GM23338 (cell line): Measurements from ENCODE around the gene CEACAM16. TPM values are rescaled to one million over a fixed set of nuclear protein-coding genes. Genes with fewer than 3 reads are reported as not detected.

ENCODE experiments used
- ATAC-seq: fragments of 200-7000 bp; cut with Tn5 transposase; 3 replicates; pipeline ENCODE4 v1.9.1; 2020
- DNase-seq: peaks from one replicate; pipeline ENCODE4 v3.0.0-alpha.2; 2015; ENCODE audit warnings: low spot score
- H2AFZ ChIP-seq: fragments of 200-600 bp; sonication (generic); 2 replicates; pipeline ENCODE4 v1.8.0; 2016; ENCODE audit warnings: antibody characterized with exemption, mild to moderate bottlenecking, moderate library complexity
- H3F3A ChIP-seq: fragments of 200-600 bp; sonication (generic); replicated peaks from 2 replicates; pipeline ENCODE4 v1.8.0; 2017; ENCODE audit warnings: antibody characterized with exemption, mixed run types, low read depth
- H3K27ac ChIP-seq: fragments of 200-600 bp; sonication (generic); 2 replicates; pipeline ENCODE4 v1.6.1; 2016; ENCODE audit warnings: low read depth
- H3K27me3 ChIP-seq: fragments of 200-600 bp; sonication (generic); 2 replicates; pipeline ENCODE4 v1.8.0; 2016; ENCODE audit warnings: mild to moderate bottlenecking, mixed run types, moderate library complexity; ENCODE audit not compliant: insufficient read depth
- H3K36me3 ChIP-seq: fragments of 200-600 bp; sonication (generic); 2 replicates; pipeline ENCODE4 v1.8.0; 2016; ENCODE audit warnings: mild to moderate bottlenecking; ENCODE audit not compliant: insufficient read depth
- H3K4me1 ChIP-seq: fragments of 200-600 bp; sonication (generic); 2 replicates; pipeline ENCODE4 v1.8.0; 2016; ENCODE audit warnings: mild to moderate bottlenecking, moderate library complexity; ENCODE audit not compliant: insufficient read depth
- H3K4me2 ChIP-seq: fragments of 200-600 bp; sonication (generic); 2 replicates; pipeline ENCODE4 v1.7.1; 2017; ENCODE audit warnings: mixed run types
- H3K4me3 ChIP-seq: fragments of 200-600 bp; sonication (generic); 2 replicates; pipeline ENCODE4 v1.6.1; 2016; ENCODE audit warnings: mixed run types
- H3K79me2 ChIP-seq: fragments of 200-600 bp; sonication (generic); replicated peaks from 2 replicates; pipeline ENCODE4 v1.8.0; 2017; ENCODE audit warnings: mild to moderate bottlenecking; ENCODE audit not compliant: insufficient read depth
- H3K9me2 ChIP-seq: fragments of 200-600 bp; sonication (generic); 2 replicates; pipeline ENCODE4 v1.8.0; 2017; ENCODE audit not compliant: insufficient read depth
- H4K20me1 ChIP-seq: fragments of 200-600 bp; sonication (generic); replicated peaks from 2 replicates; pipeline ENCODE4 v1.8.0; 2017; ENCODE audit warnings: mild to moderate bottlenecking; ENCODE audit not compliant: insufficient read depth
- H3K27ac Mint-ChIP-seq: 2 replicates; pipeline ENCODE4 v1.8.0; 2020; ENCODE audit warnings: inconsistent platforms, mild to moderate bottlenecking, moderate library complexity, mixed read lengths
- H3K27me3 Mint-ChIP-seq: 3 replicates; pipeline ENCODE4 v1.8.0; 2022; ENCODE audit warnings: low read depth, mild to moderate bottlenecking, moderate library complexity, mixed read lengths, inconsistent platforms; ENCODE audit not compliant: insufficient read depth, poor library complexity
- H3K36me3 Mint-ChIP-seq: 3 replicates; pipeline ENCODE4 v1.8.0; 2021; ENCODE audit warnings: low read depth, mild to moderate bottlenecking, inconsistent platforms, moderate library complexity, mixed read lengths
- H3K4me1 Mint-ChIP-seq: 3 replicates; pipeline ENCODE4 v1.8.0; 2020; ENCODE audit warnings: mild to moderate bottlenecking, inconsistent platforms, mixed read lengths
- H3K4me3 Mint-ChIP-seq: 3 replicates; pipeline ENCODE4 v1.8.0; 2021; ENCODE audit warnings: moderate library complexity, mild to moderate bottlenecking, inconsistent platforms, mixed read lengths
- H3K9me3 Mint-ChIP-seq: 3 replicates; pipeline ENCODE4 v1.8.0; 2020; ENCODE audit warnings: moderate library complexity, mild to moderate bottlenecking, inconsistent platforms, mixed read lengths
- CREB1 ChIP-seq: fragments of 250-450 bp; sonication (Bioruptor Pico); IDR thresholded peaks from 2 replicates; pipeline ENCODE4 v1.5.0; 2020; ENCODE audit warnings: low read depth, mild to moderate bottlenecking, moderate library complexity
- EZH2 ChIP-seq: fragments of 200-600 bp; sonication (generic); IDR thresholded peaks from one replicate; pipeline ENCODE4 v1.8.0; 2017; ENCODE audit warnings: antibody characterized with exemption, mild to moderate bottlenecking, low read depth; ENCODE audit not compliant: unreplicated experiment
- EZH2phosphoT487 ChIP-seq: fragments of 200-600 bp; sonication (generic); IDR thresholded peaks from one replicate; pipeline ENCODE4 v1.8.1; 2018; ENCODE audit warnings: antibody characterized with exemption; ENCODE audit not compliant: unreplicated experiment
- JUNB ChIP-seq: IDR thresholded peaks from one replicate; pipeline ENCODE4 v1.6.1; 2016; ENCODE audit warnings: antibody characterized with exemption; ENCODE audit not compliant: unreplicated experiment
- POLR2AphosphoS5 ChIP-seq: IDR thresholded peaks from 2 replicates; pipeline ENCODE4 v1.6.1; 2016; ENCODE audit warnings: antibody characterized with exemption, low read depth
- ZNF331 ChIP-seq: fragments of 250-450 bp; sonication (Bioruptor Pico); IDR thresholded peaks from 2 replicates; pipeline ENCODE4 v1.5.0; 2020; ENCODE audit warnings: low read depth, mild to moderate bottlenecking, moderate library complexity
- ZNF462 ChIP-seq: fragments of 250-450 bp; sonication (Bioruptor Pico); IDR thresholded peaks from 2 replicates; pipeline ENCODE4 v1.5.0; 2020; ENCODE audit warnings: mild to moderate bottlenecking, moderate library complexity
- polyA plus RNA-seq: library from polyadenylated mRNA; unstranded; fragments of >200 nt; fragmentation: Nextera tagmentation; extraction: Ambion mirVana; gene quantifications from 2 replicates; pipeline ENCODE4 v1.2.1, GENCODE V29; 2016
- total RNA-seq: library from RNA; depleted of rRNA; stranded (reverse); fragments of >200 nt; shearing (Covaris generic); gene quantifications from 2 replicates; pipeline ENCODE4 v1.2.3, GENCODE V29; 2014
- TF ChIP-seq, protein P1 (sequence below): IDR thresholded peaks from one replicate; pipeline ENCODE4 v1.6.1; 2018; ENCODE audit warnings: antibody characterized with exemption; ENCODE audit not compliant: unreplicated experiment
- TF ChIP-seq, protein P2 (sequence below): IDR thresholded peaks from 2 replicates; pipeline ENCODE4 v1.6.1; 2016; ENCODE audit warnings: antibody characterized with exemption

The CEACAM16 gene
- total and polyA plus RNA-seq, 2 experiments from 2014 or later: not detected

DNA sequence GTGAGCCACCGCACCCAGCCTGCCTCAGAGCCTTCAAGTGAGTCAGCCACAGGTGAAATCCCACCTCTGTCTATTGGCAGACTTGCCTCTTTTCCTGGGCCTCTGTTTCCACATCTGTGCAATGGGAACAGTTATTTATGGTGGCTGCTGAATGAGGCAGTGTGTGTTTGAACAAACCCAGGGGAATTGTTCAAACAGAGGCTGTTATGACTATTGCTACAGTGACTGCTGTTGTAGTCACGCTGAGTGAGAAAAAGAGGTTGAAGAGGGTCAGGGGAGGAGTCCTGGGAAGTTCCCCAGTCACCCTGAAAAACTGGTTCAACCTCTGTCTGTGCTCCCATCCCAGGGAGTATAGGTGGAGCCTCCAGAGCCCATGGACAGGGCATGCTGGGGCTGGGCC lies 27.6 kb upstream of the CEACAM16 start, which contains the start of gene CEACAM19 (continued):
- TF ChIP-seq EZH2phosphoT487 (no peak), EZH2 (no peak), POLR2AphosphoS5 (no peak)

DNA sequence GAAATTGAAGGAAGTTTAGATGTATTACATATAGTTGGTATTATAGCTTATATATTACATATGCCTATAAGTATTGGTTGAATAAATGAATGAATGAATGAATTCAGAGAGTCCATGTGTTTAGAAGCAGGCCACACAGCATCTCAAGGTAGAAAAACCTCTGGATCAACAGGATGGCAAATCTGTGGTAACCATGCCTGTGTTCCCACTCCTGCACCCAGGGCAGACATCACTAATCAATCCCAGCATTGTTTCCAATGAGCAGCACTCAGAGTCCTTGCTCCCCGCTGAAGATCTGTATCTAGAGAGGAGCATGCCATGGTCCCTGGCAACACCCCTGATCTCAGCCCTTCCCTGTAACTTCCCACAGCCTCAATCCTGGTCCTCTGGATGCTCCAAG lies 26.7 kb upstream of the CEACAM16 start:
- Histone ChIP-seq H2AFZ (no peak overlapping the region), H3K79me2 (no peaks in the 10 kb centered on the region), H3K4me3 (no peak overlapping the region), H3K4me1 (no peaks in the 10 kb centered on the region), H3K27me3 (no peaks in the 10 kb centered on the region), H3K4me2 (no peak overlapping the region), H3K36me3 (no peaks in the 10 kb centered on the region), H4K20me1 (no peaks in the 10 kb centered on the region), H3F3A (no peaks in the 10 kb centered on the region), H3K9me2 (no peaks in the 10 kb centered on the region), H3K27ac (no peak overlapping the region)
- Mint-ChIP-seq H3K36me3 (0 out of 3 replicates have a peak, but pooled peaks cover 3% of the 10 kb centered on the region), H3K27me3 (peaks cover 5% of the 10 kb centered on the region), H3K4me1 (peaks cover 2% of the 10 kb centered on the region; the same call in 2 of the 3 replicates), H3K4me3 (no peak overlapping the region), H3K27ac (no peak overlapping the region), H3K9me3 (no peaks in the 10 kb centered on the region; the same call in 2 of the 3 replicates)
- DNase-seq (no peak), ATAC-seq (no peak)
- TF ChIP-seq ZNF331 (no peak), CREB1 (CRISPR knock-in tag) (no peak), EZH2 (no peak), JUNB (no peak), POLR2AphosphoS5 (no peak)
- TF ChIP-seq, protein P1, sequence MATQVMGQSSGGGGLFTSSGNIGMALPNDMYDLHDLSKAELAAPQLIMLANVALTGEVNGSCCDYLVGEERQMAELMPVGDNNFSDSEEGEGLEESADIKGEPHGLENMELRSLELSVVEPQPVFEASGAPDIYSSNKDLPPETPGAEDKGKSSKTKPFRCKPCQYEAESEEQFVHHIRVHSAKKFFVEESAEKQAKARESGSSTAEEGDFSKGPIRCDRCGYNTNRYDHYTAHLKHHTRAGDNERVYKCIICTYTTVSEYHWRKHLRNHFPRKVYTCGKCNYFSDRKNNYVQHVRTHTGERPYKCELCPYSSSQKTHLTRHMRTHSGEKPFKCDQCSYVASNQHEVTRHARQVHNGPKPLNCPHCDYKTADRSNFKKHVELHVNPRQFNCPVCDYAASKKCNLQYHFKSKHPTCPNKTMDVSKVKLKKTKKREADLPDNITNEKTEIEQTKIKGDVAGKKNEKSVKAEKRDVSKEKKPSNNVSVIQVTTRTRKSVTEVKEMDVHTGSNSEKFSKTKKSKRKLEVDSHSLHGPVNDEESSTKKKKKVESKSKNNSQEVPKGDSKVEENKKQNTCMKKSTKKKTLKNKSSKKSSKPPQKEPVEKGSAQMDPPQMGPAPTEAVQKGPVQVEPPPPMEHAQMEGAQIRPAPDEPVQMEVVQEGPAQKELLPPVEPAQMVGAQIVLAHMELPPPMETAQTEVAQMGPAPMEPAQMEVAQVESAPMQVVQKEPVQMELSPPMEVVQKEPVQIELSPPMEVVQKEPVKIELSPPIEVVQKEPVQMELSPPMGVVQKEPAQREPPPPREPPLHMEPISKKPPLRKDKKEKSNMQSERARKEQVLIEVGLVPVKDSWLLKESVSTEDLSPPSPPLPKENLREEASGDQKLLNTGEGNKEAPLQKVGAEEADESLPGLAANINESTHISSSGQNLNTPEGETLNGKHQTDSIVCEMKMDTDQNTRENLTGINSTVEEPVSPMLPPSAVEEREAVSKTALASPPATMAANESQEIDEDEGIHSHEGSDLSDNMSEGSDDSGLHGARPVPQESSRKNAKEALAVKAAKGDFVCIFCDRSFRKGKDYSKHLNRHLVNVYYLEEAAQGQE: no peak
- TF ChIP-seq, protein P2, sequence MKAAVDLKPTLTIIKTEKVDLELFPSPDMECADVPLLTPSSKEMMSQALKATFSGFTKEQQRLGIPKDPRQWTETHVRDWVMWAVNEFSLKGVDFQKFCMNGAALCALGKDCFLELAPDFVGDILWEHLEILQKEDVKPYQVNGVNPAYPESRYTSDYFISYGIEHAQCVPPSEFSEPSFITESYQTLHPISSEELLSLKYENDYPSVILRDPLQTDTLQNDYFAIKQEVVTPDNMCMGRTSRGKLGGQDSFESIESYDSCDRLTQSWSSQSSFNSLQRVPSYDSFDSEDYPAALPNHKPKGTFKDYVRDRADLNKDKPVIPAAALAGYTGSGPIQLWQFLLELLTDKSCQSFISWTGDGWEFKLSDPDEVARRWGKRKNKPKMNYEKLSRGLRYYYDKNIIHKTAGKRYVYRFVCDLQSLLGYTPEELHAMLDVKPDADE: no peak

DNA sequence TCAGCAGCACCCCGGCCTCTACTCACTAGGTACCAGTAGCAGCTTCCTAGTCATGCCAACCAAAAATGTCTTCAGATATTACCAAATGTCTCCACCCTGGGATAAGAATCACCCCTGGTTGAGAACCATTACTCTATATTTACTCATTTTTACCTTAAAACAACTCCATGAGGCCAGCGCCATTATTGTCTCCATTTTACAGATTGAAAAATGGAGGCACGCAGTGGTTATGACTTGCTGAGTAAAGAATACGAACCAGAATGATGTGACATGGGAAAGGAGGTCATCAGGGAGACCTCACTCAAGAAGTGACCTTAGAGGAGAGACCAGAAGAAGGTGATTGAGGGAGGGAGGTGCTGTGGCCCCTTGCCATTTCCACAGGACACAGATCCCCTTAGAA lies 25.4 kb upstream of the CEACAM16 start:
- ATAC-seq: no peak
- Histone ChIP-seq H4K20me1 (no peaks in the 10 kb centered on the region), H2AFZ (no peak overlapping the region), H3F3A (no peaks in the 10 kb centered on the region), H3K4me3 (no peak overlapping the region), H3K9me2 (no peaks in the 10 kb centered on the region), H3K27me3 (no peaks in the 10 kb centered on the region), H3K79me2 (no peaks in the 10 kb centered on the region), H3K27ac (no peak overlapping the region), H3K36me3 (no peaks in the 10 kb centered on the region), H3K4me1 (no peaks in the 10 kb centered on the region), H3K4me2 (no peak overlapping the region)
- Mint-ChIP-seq H3K36me3 (0 out of 3 replicates have a peak, but pooled peaks cover 3% of the 10 kb centered on the region), H3K9me3 (no peaks in the 10 kb centered on the region; the same call in 2 of the 3 replicates), H3K4me1 (peaks cover 2% of the 10 kb centered on the region; the same call in 2 of the 3 replicates), H3K27ac (no peak overlapping the region), H3K27me3 (peaks cover 5% of the 10 kb centered on the region), H3K4me3 (no peak overlapping the region)
- DNase-seq: no peak
- TF ChIP-seq POLR2AphosphoS5 (no peak), EZH2 (no peak), ZNF462 (CRISPR knock-in tag) (no peak)
